ENCODE measurements around the gene IRAK3.

DNA sequence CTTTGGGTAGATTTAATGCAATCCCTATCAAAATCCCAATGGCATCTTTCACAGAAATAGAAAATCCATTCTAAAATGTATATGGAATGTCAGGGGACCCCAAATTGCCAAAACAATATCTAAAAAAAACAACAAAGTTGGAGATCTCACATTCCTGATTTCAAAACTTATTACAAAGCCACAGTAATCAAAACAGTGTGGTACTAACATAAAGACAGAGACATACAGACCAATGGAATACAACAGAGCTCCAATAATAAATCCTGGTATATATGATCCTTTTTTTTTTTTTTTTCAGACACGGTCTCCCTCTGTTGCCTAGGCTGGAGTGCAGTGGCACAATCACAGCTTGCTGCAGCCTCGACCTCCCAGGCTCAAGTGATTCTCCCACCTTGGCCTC lies 23.9 kb upstream of the IRAK3 start:
- TF ChIP-seq, protein P1, sequence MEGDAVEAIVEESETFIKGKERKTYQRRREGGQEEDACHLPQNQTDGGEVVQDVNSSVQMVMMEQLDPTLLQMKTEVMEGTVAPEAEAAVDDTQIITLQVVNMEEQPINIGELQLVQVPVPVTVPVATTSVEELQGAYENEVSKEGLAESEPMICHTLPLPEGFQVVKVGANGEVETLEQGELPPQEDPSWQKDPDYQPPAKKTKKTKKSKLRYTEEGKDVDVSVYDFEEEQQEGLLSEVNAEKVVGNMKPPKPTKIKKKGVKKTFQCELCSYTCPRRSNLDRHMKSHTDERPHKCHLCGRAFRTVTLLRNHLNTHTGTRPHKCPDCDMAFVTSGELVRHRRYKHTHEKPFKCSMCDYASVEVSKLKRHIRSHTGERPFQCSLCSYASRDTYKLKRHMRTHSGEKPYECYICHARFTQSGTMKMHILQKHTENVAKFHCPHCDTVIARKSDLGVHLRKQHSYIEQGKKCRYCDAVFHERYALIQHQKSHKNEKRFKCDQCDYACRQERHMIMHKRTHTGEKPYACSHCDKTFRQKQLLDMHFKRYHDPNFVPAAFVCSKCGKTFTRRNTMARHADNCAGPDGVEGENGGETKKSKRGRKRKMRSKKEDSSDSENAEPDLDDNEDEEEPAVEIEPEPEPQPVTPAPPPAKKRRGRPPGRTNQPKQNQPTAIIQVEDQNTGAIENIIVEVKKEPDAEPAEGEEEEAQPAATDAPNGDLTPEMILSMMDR (IDR thresholded peaks at IDR 0.05 in 8 of 11, conservative IDR thresholded peaks at IDR 0.05 in 3 of 11), result no peak
- TF ChIP-seq POLR2AphosphoS5 (IDR thresholded peaks at IDR 0.05), result no peak
